ENCODE data around the gene SRRM2. TPM values are rescaled to one million over a fixed set of nuclear protein-coding genes. Genes with fewer than 3 reads are reported as not detected.

The SRRM2 gene
- total RNA-seq, 1 experiment from 2014 or later: 617 TPM

DNA sequence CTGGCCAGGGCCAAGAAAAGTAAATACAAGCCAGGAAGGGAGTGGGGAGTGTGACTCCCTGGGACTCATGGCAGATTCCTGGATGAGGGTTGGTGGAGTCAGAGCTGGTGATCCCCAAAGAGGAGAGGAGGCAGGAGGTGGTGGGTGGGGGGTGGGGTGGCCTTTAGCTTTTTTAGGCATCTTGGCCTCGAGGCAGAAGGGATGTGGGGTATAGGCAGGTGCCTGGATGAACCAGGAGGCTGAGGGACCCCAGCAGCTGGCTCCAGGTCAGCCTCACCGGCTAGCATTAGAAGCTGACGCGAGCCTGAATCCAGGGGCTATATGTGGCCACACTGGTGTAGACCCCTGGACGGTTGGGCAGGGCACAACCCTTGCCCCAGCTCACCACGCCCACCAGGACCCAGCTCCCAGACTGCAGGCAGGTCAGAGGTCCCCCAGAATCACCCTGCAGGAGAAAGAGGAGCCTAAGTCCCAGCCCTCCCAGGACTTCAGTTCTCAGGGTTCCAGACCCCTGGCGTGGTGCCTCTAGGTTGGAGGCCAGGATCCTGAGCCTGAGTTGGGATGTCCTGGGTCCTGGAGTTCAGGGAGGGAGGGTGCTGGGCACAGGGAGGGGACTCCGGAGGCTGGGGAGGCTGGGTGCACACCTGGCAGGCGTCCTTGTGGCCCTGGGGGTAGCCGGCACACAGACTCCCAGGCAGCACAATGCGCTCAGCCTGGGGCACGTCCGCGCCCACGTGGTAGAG lies 32.1 kb downstream of the SRRM2 start:
- Histone ChIP-seq H3K9me3 (ENCODE audit: control insufficient read depth, insufficient read depth, low read depth, low read length) (no peaks in the 10 kb centered on the region), H3K4me1 (ENCODE audit: control insufficient read depth, insufficient read depth, low read length) (peaks cover 10% of the 10 kb centered on the region; the same call in 1 of the 2 replicates), H3K27me3 (ENCODE audit: control insufficient read depth, insufficient read depth, low read length) (no peaks in the 10 kb centered on the region), H3K4me3 (ENCODE audit: low read depth in 2 of 2, low read length in 2 of 2) (no peak overlapping the region), H3K36me3 (ENCODE audit: control insufficient read depth, insufficient read depth, low read length) (no peaks in the 10 kb centered on the region), H3K27ac (ENCODE audit: low read length) (no peak overlapping the region)
- CTCF ChIA-PET: interaction anchor here (0.6 kb wide), 1 partner anchor 253 kb away, joined by 3 read pairs; the partner anchor contains the start of gene CEMP1
- in situ Hi-C loops (cut with HindIII; ENCODE audit: low pct_unique_long_range_greater_than_20kb, low sequenced_read_pairs): no loop called here
- POLR2A ChIA-PET: interaction anchor here (0.8 kb wide), 1 partner anchor 46 kb away, joined by 3 read pairs; no protein-coding TSS in a partner anchor
- no TSS peak for BruUV-seq (replicated peaks)
- no peak for TF ChIP-seq POLR2AphosphoS5 (IDR thresholded peaks at IDR 0.05; ENCODE audit: low read depth, low read length)
- TF ChIP-seq TCF7L2 (IDR thresholded peaks at IDR 0.05; ENCODE audit: low read depth, low read length): no peak
- TF ChIP-seq CTCF (IDR thresholded peaks at IDR 0.05): no peak
- TF ChIP-seq SIN3A (IDR thresholded peaks at IDR 0.05; ENCODE audit: borderline replicate concordance, insufficient read depth, low read depth, low read length): no peak
- TF ChIP-seq, protein P1, sequence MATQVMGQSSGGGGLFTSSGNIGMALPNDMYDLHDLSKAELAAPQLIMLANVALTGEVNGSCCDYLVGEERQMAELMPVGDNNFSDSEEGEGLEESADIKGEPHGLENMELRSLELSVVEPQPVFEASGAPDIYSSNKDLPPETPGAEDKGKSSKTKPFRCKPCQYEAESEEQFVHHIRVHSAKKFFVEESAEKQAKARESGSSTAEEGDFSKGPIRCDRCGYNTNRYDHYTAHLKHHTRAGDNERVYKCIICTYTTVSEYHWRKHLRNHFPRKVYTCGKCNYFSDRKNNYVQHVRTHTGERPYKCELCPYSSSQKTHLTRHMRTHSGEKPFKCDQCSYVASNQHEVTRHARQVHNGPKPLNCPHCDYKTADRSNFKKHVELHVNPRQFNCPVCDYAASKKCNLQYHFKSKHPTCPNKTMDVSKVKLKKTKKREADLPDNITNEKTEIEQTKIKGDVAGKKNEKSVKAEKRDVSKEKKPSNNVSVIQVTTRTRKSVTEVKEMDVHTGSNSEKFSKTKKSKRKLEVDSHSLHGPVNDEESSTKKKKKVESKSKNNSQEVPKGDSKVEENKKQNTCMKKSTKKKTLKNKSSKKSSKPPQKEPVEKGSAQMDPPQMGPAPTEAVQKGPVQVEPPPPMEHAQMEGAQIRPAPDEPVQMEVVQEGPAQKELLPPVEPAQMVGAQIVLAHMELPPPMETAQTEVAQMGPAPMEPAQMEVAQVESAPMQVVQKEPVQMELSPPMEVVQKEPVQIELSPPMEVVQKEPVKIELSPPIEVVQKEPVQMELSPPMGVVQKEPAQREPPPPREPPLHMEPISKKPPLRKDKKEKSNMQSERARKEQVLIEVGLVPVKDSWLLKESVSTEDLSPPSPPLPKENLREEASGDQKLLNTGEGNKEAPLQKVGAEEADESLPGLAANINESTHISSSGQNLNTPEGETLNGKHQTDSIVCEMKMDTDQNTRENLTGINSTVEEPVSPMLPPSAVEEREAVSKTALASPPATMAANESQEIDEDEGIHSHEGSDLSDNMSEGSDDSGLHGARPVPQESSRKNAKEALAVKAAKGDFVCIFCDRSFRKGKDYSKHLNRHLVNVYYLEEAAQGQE (IDR thresholded peaks at IDR 0.05; ENCODE audit: insufficient read depth in 1 of 2, low read depth in 2 of 2, low read length in 1 of 2): no peak
- no peak for DNase-seq (ENCODE audit: low read depth, low spot score)
- ATAC-seq: no peak
- intact Hi-C loops (cut with micrococcal nuclease; ENCODE audit: unreplicated experiment): no loop called here

DNA sequence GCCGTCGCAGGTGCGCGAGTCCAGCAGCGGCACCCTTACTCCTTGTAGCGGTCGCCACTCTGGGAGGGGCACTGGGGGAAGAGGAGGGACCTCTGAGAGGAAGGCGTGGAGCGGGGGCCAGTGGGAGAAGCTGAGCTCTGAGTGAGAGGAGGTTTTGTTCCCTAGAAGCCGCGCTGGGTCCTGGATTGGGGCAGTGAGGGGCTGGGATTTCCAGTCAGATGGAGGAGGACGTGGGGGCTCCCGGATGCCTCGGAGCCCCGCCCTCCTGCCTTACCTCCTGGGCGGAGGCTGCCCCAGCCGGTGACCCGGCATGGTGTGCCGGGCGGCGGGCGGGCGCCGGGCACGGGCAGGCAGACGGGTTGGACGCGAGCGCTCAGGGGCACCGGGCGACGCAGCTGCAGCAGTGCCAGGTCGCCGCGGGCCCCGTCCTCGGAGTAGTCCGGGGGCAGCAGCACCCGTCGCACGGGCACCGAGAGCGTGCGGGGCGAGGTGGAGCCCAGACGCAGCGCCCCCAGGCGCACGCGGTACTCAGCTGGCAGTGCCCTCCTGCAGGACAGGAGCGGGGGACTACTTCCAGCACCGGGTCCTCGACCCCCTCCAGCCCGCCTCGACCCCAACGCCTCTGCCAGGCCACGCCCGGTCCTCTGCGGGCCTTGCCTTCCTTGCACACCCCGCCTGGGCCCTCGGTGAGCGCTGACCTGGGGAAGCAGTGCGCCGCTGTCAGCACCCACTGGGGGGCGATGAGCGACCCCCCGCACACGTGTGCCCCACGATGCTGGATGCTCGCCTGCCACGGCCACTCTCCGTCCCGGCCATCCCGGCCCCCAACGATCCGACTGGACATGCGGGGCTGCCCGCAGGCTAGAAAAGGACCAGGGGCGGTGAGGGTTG lies 32.9 kb downstream of the SRRM2 start:
- Histone ChIP-seq H3K4me1 (ENCODE audit: control insufficient read depth, insufficient read depth, low read length) (peaks cover 10% of the 10 kb centered on the region; the same call in 1 of the 2 replicates), H3K36me3 (ENCODE audit: control insufficient read depth, insufficient read depth, low read length) (no peaks in the 10 kb centered on the region), H3K4me3 (ENCODE audit: low read depth in 2 of 2, low read length in 2 of 2) (no peak overlapping the region), H3K27me3 (ENCODE audit: control insufficient read depth, insufficient read depth, low read length) (no peaks in the 10 kb centered on the region), H3K27ac (ENCODE audit: low read length) (no peak overlapping the region), H3K9me3 (ENCODE audit: control insufficient read depth, insufficient read depth, low read depth, low read length) (no peaks in the 10 kb centered on the region)
- ATAC-seq (no peak), DNase-seq (ENCODE audit: low read depth, low spot score) (no peak)
- CTCF ChIA-PET: interaction anchor here (0.6 kb wide), 1 partner anchor 254 kb away, joined by 3 read pairs; the partner anchor contains the start of gene CEMP1
- TF ChIP-seq POLR2AphosphoS5 (IDR thresholded peaks at IDR 0.05; ENCODE audit: low read depth, low read length): no peak
- TF ChIP-seq TCF7L2 (IDR thresholded peaks at IDR 0.05; ENCODE audit: low read depth, low read length): no peak
- TF ChIP-seq CTCF (IDR thresholded peaks at IDR 0.05): no peak
- no peak for TF ChIP-seq SIN3A (IDR thresholded peaks at IDR 0.05; ENCODE audit: borderline replicate concordance, insufficient read depth, low read depth, low read length)
- TF ChIP-seq, protein P1 (IDR thresholded peaks at IDR 0.05; ENCODE audit: insufficient read depth in 1 of 2, low read depth in 2 of 2, low read length in 1 of 2): no peak
- POLR2A ChIA-PET: no interaction called here
- in situ Hi-C loops (cut with HindIII; ENCODE audit: low pct_unique_long_range_greater_than_20kb, low sequenced_read_pairs) (no loop called here), intact Hi-C loops (cut with micrococcal nuclease; ENCODE audit: unreplicated experiment) (no loop called here)
- BruUV-seq (replicated peaks): no TSS peak

Measured in Panc1 (cell line).